ENCODE data around the gene UCHL5.
"Not testable (repeated sequence)": the region's sequence is repeated elsewhere in the genome, so short reads cannot be mapped to it uniquely, and the experiment has no call there.

The UCHL5 gene

DNA sequence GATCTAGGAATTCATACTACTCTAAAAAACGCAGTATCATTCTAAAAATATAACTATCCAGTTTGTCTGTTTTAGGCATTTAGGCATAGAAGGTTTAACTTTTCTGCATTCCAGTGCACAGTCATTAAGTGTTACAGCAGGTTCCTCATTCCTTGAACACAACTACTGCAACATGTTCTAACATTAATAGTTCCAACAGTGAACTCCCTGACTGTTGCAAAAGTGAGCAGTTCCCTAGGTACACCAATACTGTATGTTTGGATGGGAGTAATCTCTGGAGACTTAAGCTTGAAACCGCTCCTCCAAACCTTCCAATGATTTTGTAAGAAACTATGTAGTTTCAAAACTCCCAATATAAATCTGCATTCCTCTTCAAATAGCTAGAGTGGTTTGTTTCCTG, 46.2 kb downstream of the UCHL5 start:
- DNase-seq: no peak

DNA sequence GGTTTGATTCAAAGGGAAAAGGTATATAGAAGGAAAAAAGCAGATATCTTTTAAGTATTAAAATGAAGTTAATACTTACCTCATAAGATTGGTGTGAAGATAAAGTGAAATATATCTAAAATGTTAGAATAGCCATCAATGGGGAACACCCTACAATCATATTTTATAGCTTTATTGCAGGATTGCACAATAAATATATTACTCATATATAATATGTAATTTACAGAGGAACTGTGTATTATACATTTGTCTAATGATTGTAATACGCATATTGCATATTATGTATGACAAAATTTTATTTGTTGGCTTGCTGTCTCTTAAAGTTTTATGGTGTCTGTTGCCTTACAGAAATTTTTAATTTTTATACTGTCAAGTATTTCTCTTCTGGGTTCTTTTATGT, 47.8 kb downstream of the UCHL5 start:
- no peak for DNase-seq

DNA sequence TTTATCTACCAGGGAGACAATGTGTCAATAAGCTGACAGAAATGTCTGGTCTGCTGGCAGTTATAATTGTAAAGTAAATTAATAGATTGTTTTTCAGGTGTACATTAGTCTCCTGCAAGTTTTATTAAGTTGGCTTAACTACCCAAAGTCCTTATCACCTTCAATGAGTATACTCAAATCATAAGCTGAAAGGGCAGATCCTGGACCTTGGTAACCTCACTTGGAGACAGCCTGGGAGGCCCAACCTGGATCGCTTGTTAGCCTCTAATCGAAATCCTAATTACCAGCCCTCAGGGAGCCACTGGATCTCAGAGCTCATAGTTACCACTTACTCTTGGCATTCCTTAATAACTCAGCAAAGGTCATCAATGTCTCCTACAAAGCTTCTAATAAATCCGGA, 49.7 kb downstream of the UCHL5 start:
- DNase-seq: no peak

DNA sequence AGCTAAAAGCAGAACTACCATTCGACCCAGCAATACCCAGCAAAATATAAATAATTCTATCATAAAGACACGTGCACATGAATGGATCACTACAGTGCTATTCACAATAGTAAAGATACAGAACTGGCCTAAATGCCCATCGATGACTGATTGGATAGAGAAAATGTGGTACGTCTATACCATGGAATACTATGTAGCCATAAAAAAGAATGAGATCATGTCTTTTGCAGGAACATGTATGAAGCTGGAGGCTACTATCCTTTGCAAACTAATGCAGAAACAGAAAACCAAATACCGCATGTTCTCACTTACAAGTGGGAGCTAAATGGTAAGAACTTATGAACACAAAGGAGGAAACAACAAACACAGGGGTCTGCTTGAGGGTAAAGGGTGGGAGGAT, 53.4 kb downstream of the UCHL5 start:
- DNase-seq: no peak

DNA sequence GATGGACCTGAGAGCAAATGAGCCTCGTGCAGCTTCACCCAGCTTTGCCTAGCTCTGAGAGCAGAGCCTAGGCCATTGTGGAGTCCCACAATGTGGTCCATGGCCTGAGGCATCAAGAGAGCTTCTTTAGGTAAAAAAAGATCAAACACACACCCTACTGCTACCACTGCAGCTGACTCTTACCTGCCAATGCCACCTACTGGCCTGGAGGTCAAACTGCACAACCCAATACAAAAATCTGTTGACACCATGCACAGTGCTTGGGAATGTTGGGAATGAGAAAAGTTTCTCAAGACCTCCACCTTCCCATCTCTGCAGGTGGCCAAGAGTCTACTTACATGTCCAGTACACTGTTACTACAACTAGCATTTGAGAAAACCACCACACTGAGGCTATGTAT, 60.6 kb downstream of the UCHL5 start:
- no peak for DNase-seq

DNA sequence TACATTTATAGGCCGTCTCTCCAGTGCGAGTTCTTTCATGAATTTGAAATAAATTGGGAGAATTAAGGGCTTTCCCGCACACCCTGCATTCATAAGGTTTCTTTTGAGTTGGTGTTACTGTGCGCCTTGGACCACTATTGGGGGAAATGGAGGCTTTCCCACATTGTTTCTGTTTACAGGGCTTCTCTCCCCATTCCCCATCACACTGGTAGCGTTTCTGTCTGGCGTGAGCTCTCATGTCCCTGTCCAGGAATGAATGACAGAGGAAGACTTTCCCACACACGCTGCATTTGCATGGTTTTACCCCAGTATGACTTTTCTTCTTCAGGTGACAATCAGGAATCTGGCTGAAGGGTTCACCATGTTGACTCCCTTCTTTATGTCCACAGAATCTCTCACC, 65.0 kb downstream of the UCHL5 start:
- DNase-seq: no peak

DNA sequence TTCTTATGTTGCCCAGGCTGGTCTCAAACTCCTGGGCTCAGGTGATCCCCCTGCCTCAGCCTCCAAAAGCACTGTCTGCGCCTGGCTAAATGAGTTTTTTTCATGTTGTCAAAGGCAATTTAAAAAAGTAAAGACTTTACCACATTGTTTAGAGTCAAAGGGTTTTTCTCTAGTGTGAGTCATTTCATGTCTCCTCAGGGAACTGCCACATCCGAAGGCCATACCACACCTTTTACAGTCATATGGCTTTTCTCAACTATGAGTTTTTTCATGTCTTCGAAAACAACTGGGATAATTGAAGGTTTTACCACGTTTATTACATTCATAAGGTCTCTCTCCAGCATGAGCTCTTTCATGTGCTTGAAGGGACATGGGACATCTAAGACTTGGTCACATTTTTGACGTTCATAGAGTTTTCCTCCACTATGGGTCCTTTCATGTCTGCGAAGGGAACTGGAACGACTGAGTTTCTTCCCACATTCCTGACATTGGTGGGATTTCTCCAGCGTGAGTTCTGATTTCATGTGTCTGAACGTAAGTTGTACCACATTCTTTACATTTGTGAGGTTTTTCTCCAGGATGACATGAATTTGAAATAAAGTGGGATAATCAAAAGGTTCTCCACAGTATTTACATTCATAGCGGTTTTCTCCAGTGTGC, 65.6 kb downstream of the UCHL5 start:
- DNase-seq: no peak

DNA sequence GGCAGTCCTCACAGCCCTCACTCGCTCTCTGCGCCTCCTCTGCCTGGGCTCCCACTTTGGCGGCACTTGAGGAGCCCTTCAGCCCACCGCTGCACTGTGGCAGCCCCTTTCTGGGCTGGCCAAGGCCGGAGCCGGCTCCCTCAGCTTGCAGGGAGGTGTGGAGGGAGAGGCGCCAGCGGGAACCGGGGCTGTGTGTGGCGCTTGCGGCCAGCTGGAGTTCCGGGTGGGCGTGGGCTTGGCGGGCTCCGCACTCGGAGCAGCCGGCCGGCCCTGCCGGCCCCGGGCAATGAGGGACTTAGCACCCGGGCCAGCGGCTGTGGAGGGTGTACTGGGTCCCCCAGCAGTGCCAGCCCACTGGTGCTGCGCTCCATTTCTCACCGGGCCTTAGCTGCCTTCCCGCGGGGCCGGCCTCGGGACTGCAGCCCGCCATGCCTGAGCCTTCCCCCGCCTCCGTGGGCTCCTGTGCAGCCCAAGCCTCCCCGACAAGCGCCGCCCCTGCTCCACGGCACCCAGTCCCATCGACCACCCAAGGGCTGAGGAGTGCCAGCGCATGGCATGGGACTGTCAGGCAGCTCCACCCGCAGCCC, 72.3 kb downstream of the UCHL5 start:
- not testable (repeated sequence) for DNase-seq

DNA sequence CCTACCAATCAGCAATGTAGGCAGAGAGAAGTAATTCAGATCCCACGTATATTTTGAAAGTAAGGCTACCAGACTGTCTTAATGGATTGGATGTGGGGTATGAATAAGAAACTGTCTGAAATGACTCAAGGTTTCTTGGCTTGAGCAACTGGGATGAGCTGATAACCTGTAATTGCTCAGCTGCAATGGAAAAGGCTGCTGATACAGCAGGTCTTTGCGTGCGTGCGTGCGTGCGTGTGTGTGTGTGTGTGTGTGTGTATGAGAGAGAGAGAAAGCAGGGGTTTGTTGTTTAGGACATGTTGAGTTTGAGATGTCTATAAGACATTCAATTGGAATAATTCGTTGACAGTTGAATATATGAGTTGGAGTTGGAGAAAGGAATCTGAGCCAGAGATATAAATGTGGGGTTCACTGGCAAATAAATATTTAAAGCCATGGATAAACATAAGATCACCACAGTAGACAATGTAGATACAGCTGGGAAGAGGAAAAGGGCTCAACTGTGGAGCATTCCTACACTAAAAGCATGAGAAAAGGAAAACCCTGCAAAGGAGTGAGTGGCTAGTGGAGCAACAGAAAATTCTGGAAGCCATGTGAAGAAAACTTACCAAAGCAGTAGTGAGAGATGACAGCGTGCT, 72.9 kb downstream of the UCHL5 start:
- no peak for DNase-seq

DNA sequence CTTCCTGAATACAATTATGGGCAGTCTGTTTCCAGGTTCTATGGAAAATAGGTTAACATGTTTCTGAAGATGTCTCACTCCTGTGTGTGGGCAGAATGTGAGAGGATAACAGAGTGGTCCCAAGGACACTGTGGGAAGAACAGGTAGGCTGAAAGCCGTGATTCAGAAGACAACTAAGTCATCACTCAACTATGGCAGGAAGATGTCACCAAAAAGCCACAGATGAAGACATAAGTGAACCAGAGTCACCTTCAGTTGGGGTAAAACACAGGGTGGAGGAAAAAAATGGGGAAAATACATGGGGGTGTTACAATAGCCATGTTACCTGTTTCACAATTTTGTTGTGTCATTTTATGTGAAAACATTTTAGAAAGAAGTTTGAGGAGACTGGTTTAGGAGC, 75.1 kb downstream of the UCHL5 start:
- no peak for DNase-seq

DNA sequence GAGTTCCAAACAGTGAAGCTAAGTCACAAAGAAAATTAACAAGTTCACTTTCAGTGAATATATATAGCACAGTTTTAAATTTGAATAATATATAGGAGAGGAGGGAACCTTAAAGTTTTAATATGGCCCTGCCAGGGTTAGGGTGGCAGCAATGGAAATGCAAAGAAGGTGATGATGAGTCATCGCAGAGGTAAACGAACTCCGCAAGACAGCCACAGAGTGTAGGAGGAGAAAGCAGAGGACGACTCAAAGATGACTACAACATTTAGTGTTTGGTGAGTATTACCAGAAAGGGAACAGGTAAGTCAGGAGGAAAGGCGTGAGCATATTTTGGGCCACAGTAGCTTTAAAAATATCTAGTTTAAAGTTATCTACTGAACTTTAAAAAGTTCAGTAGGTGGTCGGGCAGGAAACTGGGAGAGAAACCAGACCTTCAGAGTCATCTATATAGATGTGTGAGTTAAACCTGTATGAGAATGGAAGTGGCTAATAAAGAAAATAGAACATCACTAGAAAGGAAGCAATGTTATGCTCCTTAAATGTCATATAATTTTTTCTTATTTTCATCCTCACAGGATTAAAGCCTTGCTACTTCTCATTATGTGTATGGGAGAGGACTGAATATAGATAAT, 75.7 kb downstream of the UCHL5 start:
- DNase-seq: no peak

DNA sequence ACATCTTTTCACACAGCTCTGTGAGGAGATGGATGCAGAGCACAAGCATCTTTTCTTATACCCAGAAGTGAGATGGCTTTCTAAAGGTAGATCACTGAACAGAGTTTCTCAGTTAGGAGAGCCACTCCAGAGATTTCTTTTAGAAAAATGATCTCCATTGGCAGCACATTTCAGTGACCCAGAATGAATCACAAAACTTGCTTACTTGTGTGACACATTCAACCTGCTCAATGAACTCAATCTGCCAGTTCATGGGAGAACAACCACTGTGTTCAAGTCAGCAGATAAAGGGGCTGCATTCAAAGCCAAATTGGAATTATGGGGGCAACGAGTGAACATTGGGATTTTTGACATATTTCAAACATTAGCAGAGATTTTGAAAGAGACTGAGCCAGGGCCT, 78.3 kb downstream of the UCHL5 start:
- DNase-seq: no peak

DNA sequence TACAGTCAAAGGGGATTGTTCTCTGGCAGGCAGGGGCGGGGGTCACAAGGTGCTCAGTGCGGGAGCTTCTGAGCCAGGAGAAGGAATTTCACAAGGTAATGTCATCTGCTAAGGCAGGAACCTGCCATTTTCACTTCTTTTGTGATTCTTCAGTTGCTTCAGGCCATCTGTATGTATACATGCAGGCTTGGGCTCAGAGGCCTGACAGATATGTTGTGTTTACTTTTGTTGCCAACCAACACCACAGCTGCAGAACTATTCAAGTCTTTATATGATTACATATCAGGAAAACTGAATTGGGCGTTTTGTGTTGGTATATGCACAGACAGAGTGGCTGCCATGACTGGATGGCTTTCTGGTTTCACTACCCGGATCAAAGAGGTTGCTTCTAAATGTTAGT, 78.8 kb downstream of the UCHL5 start:
- not testable (repeated sequence) for DNase-seq

DNA sequence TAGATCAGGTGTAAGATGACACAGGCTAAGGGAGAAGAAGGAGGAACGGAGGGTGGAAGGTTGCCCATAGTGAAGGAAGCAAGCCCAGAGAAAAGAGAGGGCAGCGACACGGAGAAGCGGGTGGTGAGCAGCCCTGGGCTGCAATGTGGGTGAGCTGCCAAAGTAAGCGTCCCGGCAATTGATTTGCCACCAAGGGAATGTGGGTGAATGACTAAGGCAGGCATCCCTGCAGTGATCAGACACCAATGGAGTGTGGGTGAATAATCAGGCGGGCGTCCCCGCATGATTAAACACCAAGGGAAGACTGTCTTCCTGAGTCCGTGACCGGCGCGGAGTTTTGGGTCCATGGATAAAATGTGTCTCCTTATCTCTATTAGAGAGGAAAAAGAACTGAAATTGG, 79.6 kb downstream of the UCHL5 start:
- DNase-seq: no peak

DNA sequence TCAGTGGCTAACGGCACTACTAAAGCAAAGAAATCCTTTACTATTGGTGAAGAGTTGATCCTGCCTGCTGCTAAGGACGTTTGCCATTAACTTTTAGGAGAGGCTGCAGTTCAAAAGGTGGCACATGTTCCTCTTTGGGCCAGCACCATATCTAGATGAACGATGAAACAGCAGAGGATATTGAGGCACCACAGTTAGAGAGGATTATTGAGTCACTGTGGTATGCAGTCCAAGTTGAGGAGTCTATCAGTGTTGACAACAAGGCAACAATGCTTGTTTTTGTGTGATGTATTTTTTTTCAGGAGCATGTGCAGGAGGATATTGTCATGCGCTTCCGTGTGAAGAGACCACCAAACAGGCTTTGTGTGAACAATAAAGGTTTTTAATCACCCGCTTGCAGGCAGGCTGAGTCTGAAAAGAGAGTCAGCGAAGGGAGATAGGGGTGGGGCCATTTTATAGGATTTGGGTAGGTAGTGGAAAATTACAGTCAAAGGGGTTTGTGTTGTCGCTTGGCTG, 80.9 kb downstream of the UCHL5 start:
- DNase-seq: no peak

DNA sequence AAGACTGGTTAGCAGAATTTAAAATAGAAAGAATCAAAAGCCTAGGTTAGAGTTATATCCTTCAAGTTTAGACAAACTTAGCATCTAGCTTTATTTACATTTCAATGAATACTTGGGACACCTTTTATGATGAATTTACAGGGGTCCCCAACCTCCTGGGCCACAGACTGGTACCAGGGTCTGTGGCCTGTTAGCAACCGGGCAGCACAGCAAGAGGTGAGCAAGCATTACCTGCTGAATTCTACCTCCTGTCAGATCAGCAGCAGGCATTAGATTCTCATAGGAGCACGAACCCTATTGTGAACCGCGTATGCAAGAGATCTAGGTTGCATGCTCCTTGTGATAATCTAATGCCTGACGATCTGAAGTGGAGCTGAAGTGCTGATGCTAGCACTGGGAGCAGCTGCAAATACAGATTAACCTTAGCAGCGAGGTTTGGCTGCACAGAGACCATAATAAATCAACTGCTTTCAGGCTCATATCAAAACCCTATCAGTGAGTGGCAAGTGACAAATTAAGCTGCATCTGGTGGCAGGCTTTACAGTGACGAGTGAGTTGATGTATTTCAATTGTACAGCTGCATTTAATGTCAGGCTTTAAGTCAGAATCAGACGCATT, 82.0 kb downstream of the UCHL5 start:
- DNase-seq: no peak

DNA sequence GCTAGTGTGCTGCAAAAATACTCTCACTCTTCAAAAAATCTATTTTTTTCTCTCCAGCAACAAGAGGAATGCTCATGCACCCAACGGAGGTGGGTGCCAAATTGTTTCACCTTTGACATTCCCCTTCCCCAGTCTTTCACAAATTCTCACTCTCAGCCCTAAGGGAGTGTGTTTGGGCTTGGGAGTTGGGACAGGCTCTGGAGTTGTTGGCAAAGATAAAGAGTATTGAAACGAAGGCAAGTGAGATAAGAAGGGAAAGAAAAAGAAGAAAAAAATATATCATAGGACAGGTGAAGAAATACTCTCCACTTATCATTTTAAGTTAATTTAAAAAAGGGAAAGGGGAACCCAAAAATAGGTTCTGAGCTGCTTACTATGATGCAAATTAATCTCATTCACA, 82.6 kb downstream of the UCHL5 start:
- no peak for DNase-seq

DNA sequence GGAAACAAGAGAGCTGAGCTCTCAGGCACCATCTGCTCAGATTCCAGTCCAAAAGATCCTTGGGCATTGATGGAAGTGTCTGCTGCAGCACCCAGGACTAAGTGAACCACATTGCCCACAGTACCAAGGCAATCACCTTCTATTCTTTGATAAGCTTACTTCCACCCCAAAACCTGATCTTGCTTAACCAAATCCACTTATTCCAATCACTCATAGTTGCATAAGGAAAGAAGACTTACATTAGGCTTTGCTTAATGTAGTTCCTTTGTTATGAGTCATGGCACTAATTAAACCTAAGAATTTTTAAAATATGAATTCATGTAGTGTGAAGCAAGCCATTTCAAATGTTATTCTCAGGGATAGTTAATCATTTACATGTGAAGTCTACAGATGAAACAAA, 84.5 kb downstream of the UCHL5 start:
- no peak for DNase-seq

DNA sequence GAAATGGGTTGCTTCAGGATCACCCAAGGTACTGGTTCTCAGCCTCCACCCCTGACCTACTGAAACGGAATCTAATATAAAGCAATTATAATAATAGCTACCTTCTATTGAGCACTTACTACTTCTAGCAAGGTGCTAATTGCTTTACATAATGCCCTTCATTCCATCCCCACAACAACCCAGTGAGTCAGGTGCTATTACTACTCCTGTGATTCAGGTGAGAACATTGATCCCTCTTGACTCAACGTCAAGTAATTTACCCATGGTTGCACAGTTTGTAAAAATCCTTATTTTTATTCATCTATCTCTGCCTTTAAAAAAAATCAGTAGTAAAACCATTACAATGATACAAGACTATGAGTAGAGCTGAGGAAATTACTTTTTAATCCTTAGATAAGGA, 85.2 kb downstream of the UCHL5 start:
- no peak for DNase-seq

DNA sequence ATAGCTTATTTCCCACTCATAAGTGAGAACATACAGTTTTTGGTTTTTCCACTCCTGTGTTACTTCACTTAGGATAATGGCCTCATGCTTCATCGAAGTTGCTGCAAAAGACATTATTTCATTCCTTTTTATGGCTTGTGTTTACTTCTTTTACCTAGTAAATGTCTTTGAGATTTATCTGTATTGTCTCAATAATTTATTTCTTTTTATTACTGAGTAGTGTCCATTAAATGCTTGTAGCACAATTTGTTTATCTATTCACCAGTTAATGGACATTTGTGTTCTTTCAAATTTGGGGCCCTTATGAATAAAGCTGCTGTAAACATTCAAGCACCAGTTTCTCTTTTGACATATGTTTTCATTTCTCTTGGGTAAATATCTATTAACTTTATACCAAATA, 86.0 kb downstream of the UCHL5 start:
- no peak for DNase-seq

DNA sequence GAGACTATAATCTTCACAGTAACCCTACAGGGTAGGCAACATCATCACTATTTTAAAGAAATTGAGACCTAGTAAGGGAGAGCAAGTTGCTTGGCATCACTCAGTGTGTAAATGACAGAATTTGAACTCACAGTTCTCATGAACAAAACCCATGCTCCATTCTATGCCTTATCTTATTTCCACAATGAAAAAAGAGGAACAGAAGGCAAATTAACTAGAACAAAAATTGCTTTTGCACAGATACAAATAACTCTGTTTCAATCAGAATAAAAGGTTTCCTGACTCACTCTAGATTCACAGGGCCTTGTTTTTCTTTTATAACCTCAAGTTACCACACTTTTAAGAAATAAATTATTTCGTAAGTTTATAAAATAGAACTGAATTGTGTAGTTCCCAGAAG, 90.1 kb downstream of the UCHL5 start:
- DNase-seq: no peak

DNA sequence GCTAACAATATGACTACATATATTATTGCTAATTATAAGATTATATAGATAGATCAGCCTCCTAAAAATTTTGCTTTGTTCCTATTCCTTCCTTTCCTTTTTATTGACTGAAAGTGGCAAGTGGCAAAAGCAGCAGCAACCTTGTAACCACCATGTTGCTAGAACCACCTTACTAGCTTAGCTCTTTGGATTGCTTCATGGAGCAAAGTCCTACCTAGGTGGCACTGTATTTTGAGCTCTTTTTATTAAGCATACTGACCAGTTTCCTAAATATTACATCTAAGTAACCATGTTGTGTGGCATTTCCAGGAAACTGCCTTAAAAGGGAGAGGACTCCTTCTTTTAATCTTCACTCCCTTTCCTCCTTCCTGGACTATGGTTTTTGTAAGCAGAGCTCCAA, 90.8 kb downstream of the UCHL5 start:
- DNase-seq: no peak

All from anterior cingulate cortex (tissue), 58 donors.